GM23338 (cell line): ENCODE data around the gene NPAT. TPM values are rescaled to one million over a fixed set of nuclear protein-coding genes. Genes with fewer than 3 reads are reported as not detected.

Experiments
- ATAC-seq: fragments of 200-7000 bp; cut with Tn5 transposase; 3 replicates; pipeline ENCODE4 v1.9.1; 2020
- DNase-seq: peaks from one replicate; pipeline ENCODE4 v3.0.0-alpha.2; 2015; ENCODE audit warnings: low spot score
- H2AFZ ChIP-seq: fragments of 200-600 bp; sonication (generic); 2 replicates; pipeline ENCODE4 v1.8.0; 2016; ENCODE audit warnings: antibody characterized with exemption, mild to moderate bottlenecking, moderate library complexity
- H3F3A ChIP-seq: fragments of 200-600 bp; sonication (generic); replicated peaks from 2 replicates; pipeline ENCODE4 v1.8.0; 2017; ENCODE audit warnings: antibody characterized with exemption, mixed run types, low read depth
- H3K27ac ChIP-seq: fragments of 200-600 bp; sonication (generic); 2 replicates; pipeline ENCODE4 v1.6.1; 2016; ENCODE audit warnings: low read depth
- H3K27me3 ChIP-seq: fragments of 200-600 bp; sonication (generic); 2 replicates; pipeline ENCODE4 v1.8.0; 2016; ENCODE audit warnings: mild to moderate bottlenecking, mixed run types, moderate library complexity; ENCODE audit not compliant: insufficient read depth
- H3K36me3 ChIP-seq: fragments of 200-600 bp; sonication (generic); 2 replicates; pipeline ENCODE4 v1.8.0; 2016; ENCODE audit warnings: mild to moderate bottlenecking; ENCODE audit not compliant: insufficient read depth
- H3K4me1 ChIP-seq: fragments of 200-600 bp; sonication (generic); 2 replicates; pipeline ENCODE4 v1.8.0; 2016; ENCODE audit warnings: mild to moderate bottlenecking, moderate library complexity; ENCODE audit not compliant: insufficient read depth
- H3K4me2 ChIP-seq: fragments of 200-600 bp; sonication (generic); 2 replicates; pipeline ENCODE4 v1.7.1; 2017; ENCODE audit warnings: mixed run types
- H3K4me3 ChIP-seq: fragments of 200-600 bp; sonication (generic); 2 replicates; pipeline ENCODE4 v1.6.1; 2016; ENCODE audit warnings: mixed run types
- H3K79me2 ChIP-seq: fragments of 200-600 bp; sonication (generic); replicated peaks from 2 replicates; pipeline ENCODE4 v1.8.0; 2017; ENCODE audit warnings: mild to moderate bottlenecking; ENCODE audit not compliant: insufficient read depth
- H3K9me2 ChIP-seq: fragments of 200-600 bp; sonication (generic); 2 replicates; pipeline ENCODE4 v1.8.0; 2017; ENCODE audit not compliant: insufficient read depth
- H4K20me1 ChIP-seq: fragments of 200-600 bp; sonication (generic); replicated peaks from 2 replicates; pipeline ENCODE4 v1.8.0; 2017; ENCODE audit warnings: mild to moderate bottlenecking; ENCODE audit not compliant: insufficient read depth
- H3K27ac Mint-ChIP-seq: 2 replicates; pipeline ENCODE4 v1.8.0; 2020; ENCODE audit warnings: inconsistent platforms, mild to moderate bottlenecking, moderate library complexity, mixed read lengths
- H3K27me3 Mint-ChIP-seq: 3 replicates; pipeline ENCODE4 v1.8.0; 2022; ENCODE audit warnings: low read depth, mild to moderate bottlenecking, moderate library complexity, mixed read lengths, inconsistent platforms; ENCODE audit not compliant: insufficient read depth, poor library complexity
- H3K36me3 Mint-ChIP-seq: 3 replicates; pipeline ENCODE4 v1.8.0; 2021; ENCODE audit warnings: low read depth, mild to moderate bottlenecking, inconsistent platforms, moderate library complexity, mixed read lengths
- H3K4me1 Mint-ChIP-seq: 3 replicates; pipeline ENCODE4 v1.8.0; 2020; ENCODE audit warnings: mild to moderate bottlenecking, inconsistent platforms, mixed read lengths
- H3K4me3 Mint-ChIP-seq: 3 replicates; pipeline ENCODE4 v1.8.0; 2021; ENCODE audit warnings: moderate library complexity, mild to moderate bottlenecking, inconsistent platforms, mixed read lengths
- H3K9me3 Mint-ChIP-seq: 3 replicates; pipeline ENCODE4 v1.8.0; 2020; ENCODE audit warnings: moderate library complexity, mild to moderate bottlenecking, inconsistent platforms, mixed read lengths
- CREB1 ChIP-seq: fragments of 250-450 bp; sonication (Bioruptor Pico); IDR thresholded peaks from 2 replicates; pipeline ENCODE4 v1.5.0; 2020; ENCODE audit warnings: low read depth, mild to moderate bottlenecking, moderate library complexity
- EZH2 ChIP-seq: fragments of 200-600 bp; sonication (generic); IDR thresholded peaks from one replicate; pipeline ENCODE4 v1.8.0; 2017; ENCODE audit warnings: antibody characterized with exemption, mild to moderate bottlenecking, low read depth; ENCODE audit not compliant: unreplicated experiment
- JUNB ChIP-seq: IDR thresholded peaks from one replicate; pipeline ENCODE4 v1.6.1; 2016; ENCODE audit warnings: antibody characterized with exemption; ENCODE audit not compliant: unreplicated experiment
- NANOG ChIP-seq: IDR thresholded peaks from 2 replicates; pipeline ENCODE4 v1.6.1; 2016; ENCODE audit warnings: antibody characterized with exemption, borderline replicate concordance
- POLR2AphosphoS5 ChIP-seq: IDR thresholded peaks from 2 replicates; pipeline ENCODE4 v1.6.1; 2016; ENCODE audit warnings: antibody characterized with exemption, low read depth
- ZNF114 ChIP-seq: fragments of 250-450 bp; sonication (Bioruptor Pico); IDR thresholded peaks from 2 replicates; pipeline ENCODE4 v1.5.0; 2020; ENCODE audit warnings: mild to moderate bottlenecking, moderate library complexity
- ZNF331 ChIP-seq: fragments of 250-450 bp; sonication (Bioruptor Pico); IDR thresholded peaks from 2 replicates; pipeline ENCODE4 v1.5.0; 2020; ENCODE audit warnings: low read depth, mild to moderate bottlenecking, moderate library complexity
- polyA plus RNA-seq: library from polyadenylated mRNA; unstranded; fragments of >200 nt; fragmentation: Nextera tagmentation; extraction: Ambion mirVana; gene quantifications from 2 replicates; pipeline ENCODE4 v1.2.1, GENCODE V29; 2016
- total RNA-seq: library from RNA; depleted of rRNA; stranded (reverse); fragments of >200 nt; shearing (Covaris generic); gene quantifications from 2 replicates; pipeline ENCODE4 v1.2.3, GENCODE V29; 2014
- TF ChIP-seq, protein P1 (sequence below), 2 experiments: fragments of 200-600 bp in 1 of 2; sonication (generic) in 1 of 2; conservative IDR thresholded peaks; 2 replicates each; pipeline versions ENCODE4 v1.5.1 to v1.6.1; 2016 to 2017; ENCODE audit warnings: antibody characterized with exemption in 2 of 2, low read depth in 2 of 2, mild to moderate bottlenecking in 2 of 2, moderate library complexity in 1 of 2
- TF ChIP-seq, protein P2 (sequence below): IDR thresholded peaks from 2 replicates; pipeline ENCODE4 v1.6.1; 2016; ENCODE audit warnings: antibody characterized with exemption
- TF ChIP-seq, protein P3 (sequence below): fragments of 250-450 bp; sonication (Bioruptor Pico); IDR thresholded peaks from 2 replicates; pipeline ENCODE4 v1.5.0; 2020; ENCODE audit warnings: mild to moderate bottlenecking, moderate library complexity

Gene NPAT
- total and polyA plus RNA-seq, 2 experiments from 2014 or later, result 24.2 to 25.1 TPM

DNA sequence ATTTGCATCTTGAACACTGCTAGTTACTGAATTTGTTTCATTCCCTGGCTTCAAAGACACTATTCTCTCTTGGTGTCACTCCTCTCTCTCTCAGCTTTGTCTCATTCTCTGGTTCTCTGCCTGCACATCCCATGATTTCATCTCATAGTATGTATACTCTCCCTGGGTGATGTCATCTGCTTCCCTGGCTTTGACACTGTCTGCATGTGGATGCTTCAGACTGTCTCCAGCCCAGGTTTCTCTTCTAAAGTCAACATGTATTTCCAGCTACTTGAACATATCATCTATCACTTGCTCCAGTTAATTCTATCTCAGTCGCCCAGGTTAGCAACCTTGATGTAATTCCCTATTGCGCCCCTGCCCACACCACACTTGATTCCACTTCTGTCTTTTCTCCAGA, 110.4 kb downstream of the NPAT start:
- DNase-seq (no peak), ATAC-seq (no peak)
- Histone ChIP-seq H3K27me3 (no peaks in the 10 kb centered on the region), H2AFZ (no peak overlapping the region), H3F3A (no peaks in the 10 kb centered on the region), H3K9me2 (no peaks in the 10 kb centered on the region), H3K4me3 (no peak overlapping the region), H3K4me1 (no peaks in the 10 kb centered on the region; the same call in 1 of the 2 replicates), H3K4me2 (no peak overlapping the region), H3K36me3 (no peaks in the 10 kb centered on the region), H3K79me2 (no peaks in the 10 kb centered on the region), H3K27ac (no peak overlapping the region), H4K20me1 (no peaks in the 10 kb centered on the region)
- H3K27me3 Mint-ChIP-seq, result no peaks in the 10 kb centered on the region
- no peak overlapping the region for H3K27ac Mint-ChIP-seq
- TF ChIP-seq ZNF114 (CRISPR knock-in tag) (no peak), POLR2AphosphoS5 (no peak)
- TF ChIP-seq, protein P1, sequence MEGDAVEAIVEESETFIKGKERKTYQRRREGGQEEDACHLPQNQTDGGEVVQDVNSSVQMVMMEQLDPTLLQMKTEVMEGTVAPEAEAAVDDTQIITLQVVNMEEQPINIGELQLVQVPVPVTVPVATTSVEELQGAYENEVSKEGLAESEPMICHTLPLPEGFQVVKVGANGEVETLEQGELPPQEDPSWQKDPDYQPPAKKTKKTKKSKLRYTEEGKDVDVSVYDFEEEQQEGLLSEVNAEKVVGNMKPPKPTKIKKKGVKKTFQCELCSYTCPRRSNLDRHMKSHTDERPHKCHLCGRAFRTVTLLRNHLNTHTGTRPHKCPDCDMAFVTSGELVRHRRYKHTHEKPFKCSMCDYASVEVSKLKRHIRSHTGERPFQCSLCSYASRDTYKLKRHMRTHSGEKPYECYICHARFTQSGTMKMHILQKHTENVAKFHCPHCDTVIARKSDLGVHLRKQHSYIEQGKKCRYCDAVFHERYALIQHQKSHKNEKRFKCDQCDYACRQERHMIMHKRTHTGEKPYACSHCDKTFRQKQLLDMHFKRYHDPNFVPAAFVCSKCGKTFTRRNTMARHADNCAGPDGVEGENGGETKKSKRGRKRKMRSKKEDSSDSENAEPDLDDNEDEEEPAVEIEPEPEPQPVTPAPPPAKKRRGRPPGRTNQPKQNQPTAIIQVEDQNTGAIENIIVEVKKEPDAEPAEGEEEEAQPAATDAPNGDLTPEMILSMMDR (conservative IDR thresholded peaks at IDR 0.05; ENCODE audit: low read depth in 2 of 2), result no peak
- TF ChIP-seq, protein P2, sequence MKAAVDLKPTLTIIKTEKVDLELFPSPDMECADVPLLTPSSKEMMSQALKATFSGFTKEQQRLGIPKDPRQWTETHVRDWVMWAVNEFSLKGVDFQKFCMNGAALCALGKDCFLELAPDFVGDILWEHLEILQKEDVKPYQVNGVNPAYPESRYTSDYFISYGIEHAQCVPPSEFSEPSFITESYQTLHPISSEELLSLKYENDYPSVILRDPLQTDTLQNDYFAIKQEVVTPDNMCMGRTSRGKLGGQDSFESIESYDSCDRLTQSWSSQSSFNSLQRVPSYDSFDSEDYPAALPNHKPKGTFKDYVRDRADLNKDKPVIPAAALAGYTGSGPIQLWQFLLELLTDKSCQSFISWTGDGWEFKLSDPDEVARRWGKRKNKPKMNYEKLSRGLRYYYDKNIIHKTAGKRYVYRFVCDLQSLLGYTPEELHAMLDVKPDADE, result no peak
- H3K4me1 Mint-ChIP-seq, result peaks cover 9% of the 10 kb centered on the region
- H3K36me3 Mint-ChIP-seq, result no peaks in the 10 kb centered on the region
- no peaks in the 10 kb centered on the region for H3K9me3 Mint-ChIP-seq
- H3K4me3 Mint-ChIP-seq, result no peak overlapping the region

DNA sequence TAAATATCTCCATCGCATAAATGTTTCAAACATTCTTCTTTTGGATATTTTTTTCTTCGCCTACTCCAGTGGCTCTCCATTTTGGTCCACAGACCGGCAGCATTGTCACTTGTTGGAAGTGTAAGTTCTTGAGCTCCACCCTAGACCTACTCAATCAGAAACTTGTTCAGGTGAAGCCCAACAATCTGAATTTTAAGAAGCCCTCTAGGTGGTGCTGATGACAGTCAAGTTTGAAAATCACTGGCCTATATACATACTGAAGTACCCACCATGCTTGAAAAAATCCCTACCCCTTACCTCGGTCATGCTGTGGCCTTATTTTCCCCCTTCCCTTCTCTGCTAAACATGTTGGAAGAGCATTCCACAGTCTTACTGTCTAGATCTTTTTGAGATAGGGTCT, 111.3 kb downstream of the NPAT start:
- Histone ChIP-seq H3K27ac (no peak overlapping the region), H3K4me1 (no peaks in the 10 kb centered on the region; the same call in 1 of the 2 replicates), H2AFZ (no peak overlapping the region), H3F3A (no peaks in the 10 kb centered on the region), H4K20me1 (no peaks in the 10 kb centered on the region), H3K4me3 (no peak overlapping the region), H3K27me3 (no peaks in the 10 kb centered on the region), H3K36me3 (no peaks in the 10 kb centered on the region), H3K4me2 (no peak overlapping the region), H3K79me2 (no peaks in the 10 kb centered on the region), H3K9me2 (no peaks in the 10 kb centered on the region)
- Mint-ChIP-seq H3K4me1 (peaks cover 9% of the 10 kb centered on the region), H3K27ac (no peak overlapping the region; the same call in 1 of the 2 replicates), H3K4me3 (no peak overlapping the region), H3K9me3 (no peaks in the 10 kb centered on the region), H3K36me3 (no peaks in the 10 kb centered on the region), H3K27me3 (no peaks in the 10 kb centered on the region)
- TF ChIP-seq ZNF114 (CRISPR knock-in tag) (no peak), CREB1 (CRISPR knock-in tag) (no peak), JUNB (no peak), POLR2AphosphoS5 (no peak), NANOG (no peak), ZNF331 (CRISPR knock-in tag) (no peak), EZH2 (no peak)
- TF ChIP-seq, protein P3, sequence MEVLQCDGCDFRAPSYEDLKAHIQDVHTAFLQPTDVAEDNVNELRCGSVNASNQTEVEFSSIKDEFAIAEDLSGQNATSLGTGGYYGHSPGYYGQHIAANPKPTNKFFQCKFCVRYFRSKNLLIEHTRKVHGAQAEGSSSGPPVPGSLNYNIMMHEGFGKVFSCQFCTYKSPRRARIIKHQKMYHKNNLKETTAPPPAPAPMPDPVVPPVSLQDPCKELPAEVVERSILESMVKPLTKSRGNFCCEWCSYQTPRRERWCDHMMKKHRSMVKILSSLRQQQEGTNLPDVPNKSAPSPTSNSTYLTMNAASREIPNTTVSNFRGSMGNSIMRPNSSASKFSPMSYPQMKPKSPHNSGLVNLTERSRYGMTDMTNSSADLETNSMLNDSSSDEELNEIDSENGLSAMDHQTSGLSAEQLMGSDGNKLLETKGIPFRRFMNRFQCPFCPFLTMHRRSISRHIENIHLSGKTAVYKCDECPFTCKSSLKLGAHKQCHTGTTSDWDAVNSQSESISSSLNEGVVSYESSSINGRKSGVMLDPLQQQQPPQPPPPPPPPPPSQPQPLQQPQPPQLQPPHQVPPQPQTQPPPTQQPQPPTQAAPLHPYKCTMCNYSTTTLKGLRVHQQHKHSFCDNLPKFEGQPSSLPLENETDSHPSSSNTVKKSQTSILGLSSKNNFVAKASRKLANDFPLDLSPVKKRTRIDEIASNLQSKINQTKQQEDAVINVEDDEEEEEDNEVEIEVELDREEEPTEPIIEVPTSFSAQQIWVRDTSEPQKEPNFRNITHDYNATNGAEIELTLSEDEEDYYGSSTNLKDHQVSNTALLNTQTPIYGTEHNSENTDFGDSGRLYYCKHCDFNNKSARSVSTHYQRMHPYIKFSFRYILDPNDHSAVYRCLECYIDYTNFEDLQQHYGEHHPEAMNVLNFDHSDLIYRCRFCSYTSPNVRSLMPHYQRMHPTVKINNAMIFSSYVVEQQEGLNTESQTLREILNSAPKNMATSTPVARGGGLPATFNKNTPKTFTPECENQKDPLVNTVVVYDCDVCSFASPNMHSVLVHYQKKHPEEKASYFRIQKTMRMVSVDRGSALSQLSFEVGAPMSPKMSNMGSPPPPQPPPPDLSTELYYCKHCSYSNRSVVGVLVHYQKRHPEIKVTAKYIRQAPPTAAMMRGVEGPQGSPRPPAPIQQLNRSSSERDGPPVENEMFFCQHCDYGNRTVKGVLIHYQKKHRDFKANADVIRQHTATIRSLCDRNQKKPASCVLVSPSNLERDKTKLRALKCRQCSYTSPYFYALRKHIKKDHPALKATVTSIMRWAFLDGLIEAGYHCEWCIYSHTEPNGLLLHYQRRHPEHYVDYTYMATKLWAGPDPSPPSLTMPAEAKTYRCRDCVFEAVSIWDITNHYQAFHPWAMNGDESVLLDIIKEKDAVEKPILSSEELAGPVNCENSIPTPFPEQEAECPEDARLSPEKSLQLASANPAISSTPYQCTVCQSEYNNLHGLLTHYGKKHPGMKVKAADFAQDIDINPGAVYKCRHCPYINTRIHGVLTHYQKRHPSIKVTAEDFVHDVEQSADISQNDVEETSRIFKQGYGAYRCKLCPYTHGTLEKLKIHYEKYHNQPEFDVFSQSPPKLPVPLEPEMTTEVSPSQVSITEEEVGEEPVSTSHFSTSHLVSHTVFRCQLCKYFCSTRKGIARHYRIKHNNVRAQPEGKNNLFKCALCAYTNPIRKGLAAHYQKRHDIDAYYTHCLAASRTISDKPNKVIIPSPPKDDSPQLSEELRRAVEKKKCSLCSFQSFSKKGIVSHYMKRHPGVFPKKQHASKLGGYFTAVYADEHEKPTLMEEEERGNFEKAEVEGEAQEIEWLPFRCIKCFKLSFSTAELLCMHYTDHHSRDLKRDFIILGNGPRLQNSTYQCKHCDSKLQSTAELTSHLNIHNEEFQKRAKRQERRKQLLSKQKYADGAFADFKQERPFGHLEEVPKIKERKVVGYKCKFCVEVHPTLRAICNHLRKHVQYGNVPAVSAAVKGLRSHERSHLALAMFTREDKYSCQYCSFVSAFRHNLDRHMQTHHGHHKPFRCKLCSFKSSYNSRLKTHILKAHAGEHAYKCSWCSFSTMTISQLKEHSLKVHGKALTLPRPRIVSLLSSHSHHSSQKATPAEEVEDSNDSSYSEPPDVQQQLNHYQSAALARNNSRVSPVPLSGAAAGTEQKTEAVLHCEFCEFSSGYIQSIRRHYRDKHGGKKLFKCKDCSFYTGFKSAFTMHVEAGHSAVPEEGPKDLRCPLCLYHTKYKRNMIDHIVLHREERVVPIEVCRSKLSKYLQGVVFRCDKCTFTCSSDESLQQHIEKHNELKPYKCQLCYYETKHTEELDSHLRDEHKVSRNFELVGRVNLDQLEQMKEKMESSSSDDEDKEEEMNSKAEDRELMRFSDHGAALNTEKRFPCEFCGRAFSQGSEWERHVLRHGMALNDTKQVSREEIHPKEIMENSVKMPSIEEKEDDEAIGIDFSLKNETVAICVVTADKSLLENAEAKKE, result no peak
- TF ChIP-seq, protein P1 (conservative IDR thresholded peaks at IDR 0.05; ENCODE audit: low read depth in 2 of 2), result 0 out of 4 replicates have a peak, but pooled peaks of 1 of the 2 experiments have one; percentile 8
- ATAC-seq (peak; percentile 27; the same call in 1 of the 3 replicates), DNase-seq (peak; percentile 15)
